ENCODE results near the gene ERG. TPM values are rescaled to one million over a fixed set of nuclear protein-coding genes. Genes with fewer than 3 reads are reported as not detected.
A peak's percentile ranks its signal among the peaks of the same experiment; 100 is the strongest.

The ERG gene
- total RNA-seq, 1 experiment from 2014 or later = 0.11 TPM

DNA sequence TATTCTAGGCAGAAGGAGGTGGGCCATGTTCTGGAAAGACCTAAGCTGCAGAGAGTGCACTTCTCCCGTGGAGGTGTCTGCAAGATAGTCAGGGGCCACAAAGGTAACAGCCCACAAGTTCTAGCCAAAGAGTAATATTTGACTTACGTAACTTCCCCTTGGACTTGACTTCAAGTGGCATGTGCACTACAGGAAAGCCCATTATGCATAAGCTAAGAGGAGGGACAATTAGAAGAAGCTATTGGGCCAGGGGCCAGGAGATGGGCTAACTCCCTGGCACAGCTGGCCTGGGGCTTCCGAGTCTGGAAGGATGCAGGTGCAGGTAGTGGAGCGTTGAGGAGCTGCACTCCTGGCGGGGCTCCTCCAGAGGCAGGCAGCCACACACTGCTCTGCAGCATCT, 58.3 kb downstream of the ERG start:
- no CpG with 5 or more reads among the region's 5 CpGs for WGBS (ENCODE audit: extremely low coverage, insufficient read length, low lambda C conversion rate)
- no peak overlapping the region for H3K18ac ChIP-seq (ENCODE audit: insufficient read length, low read depth, low read length)
- DNase-seq = no peak
- no peak overlapping the region for H2BK12ac ChIP-seq (ENCODE audit: insufficient read length, low read depth, low read length)
- H3K9me3 ChIP-seq (ENCODE audit: control insufficient read depth, low read depth, low read length) = no peaks in the 10 kb centered on the region
- H3K4me2 ChIP-seq (ENCODE audit: insufficient read depth, insufficient read length, low read length) = no peak overlapping the region
- H3K79me1 ChIP-seq (ENCODE audit: insufficient read depth, low read depth, low read length, poor library complexity, severe bottlenecking) = no peaks in the 10 kb centered on the region
- H3K23ac ChIP-seq (ENCODE audit: insufficient read length, low read depth, low read length) = no peak overlapping the region
- no peak overlapping the region for H2BK120ac ChIP-seq (ENCODE audit: low read depth, low read length, poor library complexity, severe bottlenecking)
- Mint-ChIP-seq H3K36me3 (ENCODE audit: insufficient read depth in 1 of 3, low read depth in 3 of 3) (no peaks in the 10 kb centered on the region), H3K4me1 (peaks cover 3% of the 10 kb centered on the region in 2 experiments; a peak in 2 of 4 replicates), H3K27me3 (ENCODE audit: low read depth) (peaks cover 28% of the 10 kb centered on the region), H3K9me3 (no peaks in the 10 kb centered on the region; a peak in 1 of 5 replicates), H3K4me3 (no peak overlapping the region), H3K27ac (peak overlapping the region in 1 of 3 experiments; percentile 50; a peak in 1 of 7 replicates)
- no peaks in the 10 kb centered on the region for H4K20me1 ChIP-seq (ENCODE audit: control insufficient read depth, insufficient read depth, insufficient read length)
- no peak overlapping the region for H2BK5ac ChIP-seq (ENCODE audit: insufficient read length, low read length)
- no peak overlapping the region for H2AFZ ChIP-seq (ENCODE audit: low read length)
- no peak overlapping the region for H4K8ac ChIP-seq (replicated peaks; ENCODE audit: insufficient read length, low read depth, low read length)
- no peak overlapping the region for H2BK15ac ChIP-seq (ENCODE audit: low read depth, low read length)
- H3K23me2 ChIP-seq (ENCODE audit: insufficient read length, low read depth, low read length, poor library complexity, severe bottlenecking) = no peaks in the 10 kb centered on the region
- H3K14ac ChIP-seq (ENCODE audit: insufficient read depth, low read length) = no peak overlapping the region; the same call in 1 of the 2 replicates
- no peak overlapping the region for H2AK5ac ChIP-seq (ENCODE audit: insufficient read length, low read length)
- H2BK20ac ChIP-seq (ENCODE audit: low read depth, low read length, poor library complexity, severe bottlenecking) = no peak overlapping the region
- no peaks in the 10 kb centered on the region for H3K4me1 ChIP-seq (ENCODE audit: insufficient read depth, low read length)
- no peak overlapping the region for H3T11ph ChIP-seq (ENCODE audit: low read length)
- H4K5ac ChIP-seq (ENCODE audit: insufficient read length, low read depth, low read length) = no peak overlapping the region
- H4K91ac ChIP-seq (ENCODE audit: insufficient read length, low read depth, low read length) = no peak overlapping the region
- H3K27ac ChIP-seq (ENCODE audit: insufficient read length, low read depth, low read length) = no peak overlapping the region
- H3K27me3 ChIP-seq (ENCODE audit: insufficient read depth, low read length) = no peaks in the 10 kb centered on the region
- no peak overlapping the region for H3K9ac ChIP-seq (ENCODE audit: extremely low read depth, insufficient read length, low read length)
- TF ChIP-seq, protein P1, sequence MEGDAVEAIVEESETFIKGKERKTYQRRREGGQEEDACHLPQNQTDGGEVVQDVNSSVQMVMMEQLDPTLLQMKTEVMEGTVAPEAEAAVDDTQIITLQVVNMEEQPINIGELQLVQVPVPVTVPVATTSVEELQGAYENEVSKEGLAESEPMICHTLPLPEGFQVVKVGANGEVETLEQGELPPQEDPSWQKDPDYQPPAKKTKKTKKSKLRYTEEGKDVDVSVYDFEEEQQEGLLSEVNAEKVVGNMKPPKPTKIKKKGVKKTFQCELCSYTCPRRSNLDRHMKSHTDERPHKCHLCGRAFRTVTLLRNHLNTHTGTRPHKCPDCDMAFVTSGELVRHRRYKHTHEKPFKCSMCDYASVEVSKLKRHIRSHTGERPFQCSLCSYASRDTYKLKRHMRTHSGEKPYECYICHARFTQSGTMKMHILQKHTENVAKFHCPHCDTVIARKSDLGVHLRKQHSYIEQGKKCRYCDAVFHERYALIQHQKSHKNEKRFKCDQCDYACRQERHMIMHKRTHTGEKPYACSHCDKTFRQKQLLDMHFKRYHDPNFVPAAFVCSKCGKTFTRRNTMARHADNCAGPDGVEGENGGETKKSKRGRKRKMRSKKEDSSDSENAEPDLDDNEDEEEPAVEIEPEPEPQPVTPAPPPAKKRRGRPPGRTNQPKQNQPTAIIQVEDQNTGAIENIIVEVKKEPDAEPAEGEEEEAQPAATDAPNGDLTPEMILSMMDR (conservative IDR thresholded peaks at IDR 0.05) = no peak
- no peaks in the 10 kb centered on the region for H3K79me2 ChIP-seq (ENCODE audit: insufficient read depth, low read length)
- H3K56ac ChIP-seq (ENCODE audit: insufficient read length, low read depth, low read length) = no peak overlapping the region
- no peak overlapping the region for H3K4ac ChIP-seq (ENCODE audit: low read depth, low read length)

Data from H9 (cell line).